ENCODE data around the gene ACAA1. TPM values are rescaled to one million over a fixed set of nuclear protein-coding genes. Genes with fewer than 3 reads are reported as not detected.
"Not testable (repeated sequence)": the region's sequence is repeated elsewhere in the genome, so short reads cannot be mapped to it uniquely, and the experiment has no call there.

Gene ACAA1
- total RNA-seq, 2 experiments from 2014 or later, result 55.5 to 57.7 TPM

DNA sequence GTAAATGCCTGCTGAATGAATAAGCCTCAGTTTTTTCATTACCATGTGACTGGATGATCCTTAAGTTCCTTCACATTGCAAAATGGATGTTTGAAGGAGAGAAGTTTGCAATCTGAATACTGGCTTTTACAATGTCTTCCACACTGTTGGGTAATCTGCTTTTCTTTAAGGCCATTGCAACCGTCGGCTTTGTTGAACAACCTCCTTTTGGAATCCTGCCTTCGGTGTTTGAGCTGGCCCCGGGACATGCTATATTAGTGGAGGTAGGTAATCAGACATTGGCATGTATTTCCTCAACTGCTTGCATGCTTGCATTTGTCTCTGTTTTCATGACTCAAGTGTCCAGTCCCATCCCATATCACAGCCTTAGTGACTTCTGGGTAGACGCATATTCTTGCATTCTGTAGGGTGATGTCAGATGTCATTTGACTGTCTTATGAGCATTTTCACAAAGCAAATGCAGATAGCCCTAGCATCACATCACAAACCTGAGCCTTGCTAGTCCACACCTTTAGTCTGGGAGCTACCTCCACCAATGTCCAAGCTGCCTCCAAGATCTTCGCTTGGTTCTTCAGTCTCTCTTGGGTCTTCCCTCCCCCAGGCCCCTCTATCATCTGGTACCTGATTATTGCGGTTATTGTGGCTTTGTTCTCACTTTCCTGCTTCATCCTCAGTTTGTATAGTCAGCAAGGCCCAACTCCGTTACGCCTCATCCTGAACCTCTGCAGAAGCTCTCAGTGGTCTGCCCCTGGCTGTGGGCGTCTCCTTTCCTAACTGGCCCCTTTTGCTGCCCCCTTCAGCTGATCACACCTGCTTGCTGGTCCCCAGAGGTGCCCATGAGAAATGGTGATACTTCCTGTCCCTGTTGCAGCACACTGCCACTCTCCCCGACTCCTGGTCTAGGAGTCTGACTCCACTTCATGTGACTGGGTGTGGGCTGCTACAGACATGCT lies 48.5 kb downstream of the ACAA1 start:
- H3K27ac Mint-ChIP-seq, result no peak overlapping the region
- ChIA-PET POLR2A (no interaction called here), CTCF (no interaction called here)

GRCh38 chr3:38087278-38087677 lies 49.6 kb downstream of the ACAA1 start:
- H3K9me3 Mint-ChIP-seq, result peaks cover 17% of the 10 kb centered on the region
- DNase-seq; POLR2A ChIA-PET; H3K27ac Mint-ChIP-seq; intact Hi-C loops (cut with micrococcal nuclease); CTCF ChIA-PET; H3K4me3 Mint-ChIP-seq; H3K27me3 Mint-ChIP-seq; H3K4me1 Mint-ChIP-seq (ENCODE audit: low read depth); H3K36me3 Mint-ChIP-seq: not testable (repeated sequence)

More for the DNA sequence above, 48.5 kb downstream of the ACAA1 start:
- H3K9me3 Mint-ChIP-seq, result peaks cover 10% of the 10 kb centered on the region
- H3K36me3 Mint-ChIP-seq, result peaks cover 4% of the 10 kb centered on the region
- intact Hi-C loops (cut with micrococcal nuclease), result no loop called here
- no peaks in the 10 kb centered on the region for H3K27me3 Mint-ChIP-seq
- no peaks in the 10 kb centered on the region for H3K4me1 Mint-ChIP-seq (ENCODE audit: low read depth)
- DNase-seq, result no peak
- no peak overlapping the region for H3K4me3 Mint-ChIP-seq

DNA sequence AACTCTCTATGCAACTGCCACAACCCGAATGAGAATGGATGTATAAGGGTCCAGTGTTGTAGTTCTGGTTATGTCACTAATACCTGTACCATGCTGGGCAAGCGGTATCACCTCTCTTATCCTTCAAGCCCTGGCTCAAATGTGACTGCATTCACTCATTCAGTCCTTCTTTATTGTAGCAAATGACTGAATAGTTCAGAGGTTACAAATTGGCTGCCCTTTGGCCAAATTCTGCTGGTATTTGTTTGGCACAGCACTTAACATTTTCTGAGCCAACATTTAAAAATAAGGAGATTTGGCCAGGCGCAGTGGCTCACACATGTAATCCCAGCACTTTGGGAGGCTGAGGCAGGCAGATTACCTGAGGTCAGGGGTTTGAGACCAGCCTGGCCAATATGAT lies 50.4 kb downstream of the ACAA1 start:
- DNase-seq, result no peak
- H3K4me3 Mint-ChIP-seq, result no peak overlapping the region
- no peaks in the 10 kb centered on the region for H3K4me1 Mint-ChIP-seq (ENCODE audit: low read depth)
- H3K9me3 Mint-ChIP-seq, result peaks cover 17% of the 10 kb centered on the region
- ChIA-PET POLR2A (interaction anchor here (0.7 kb wide), 1 partner anchor 335 kb away, joined by 3 read pairs; no protein-coding TSS in a partner anchor), CTCF (no interaction called here)
- peaks cover 4% of the 10 kb centered on the region for H3K36me3 Mint-ChIP-seq
- intact Hi-C loops (cut with micrococcal nuclease), result no loop called here
- H3K27ac Mint-ChIP-seq, result no peak overlapping the region
- no peaks in the 10 kb centered on the region for H3K27me3 Mint-ChIP-seq

GRCh38 chr3:38085943-38086324 lies 51.0 kb downstream of the ACAA1 start:
- CTCF ChIA-PET, result no interaction called here
- DNase-seq, result no peak
- Mint-ChIP-seq H3K27me3 (no peaks in the 10 kb centered on the region), H3K4me3 (no peak overlapping the region), H3K36me3 (peaks cover 4% of the 10 kb centered on the region), H3K27ac (no peak overlapping the region), H3K9me3 (peaks cover 17% of the 10 kb centered on the region), H3K4me1 (ENCODE audit: low read depth) (no peaks in the 10 kb centered on the region)
- POLR2A ChIA-PET, result no interaction called here
- intact Hi-C loops (cut with micrococcal nuclease), result no loop called here

GRCh38 chr3:38085311-38085942 lies 51.5 kb downstream of the ACAA1 start:
- no peak overlapping the region for H3K27ac Mint-ChIP-seq
- DNase-seq, result no peak
- no peaks in the 10 kb centered on the region for H3K27me3 Mint-ChIP-seq
- intact Hi-C loops (cut with micrococcal nuclease), result no loop called here
- no peaks in the 10 kb centered on the region for H3K4me1 Mint-ChIP-seq (ENCODE audit: low read depth)
- H3K9me3 Mint-ChIP-seq, result peaks cover 19% of the 10 kb centered on the region
- CTCF ChIA-PET, result no interaction called here
- POLR2A ChIA-PET, result no interaction called here
- no peak overlapping the region for H3K4me3 Mint-ChIP-seq
- H3K36me3 Mint-ChIP-seq, result peaks cover 6% of the 10 kb centered on the region

DNA sequence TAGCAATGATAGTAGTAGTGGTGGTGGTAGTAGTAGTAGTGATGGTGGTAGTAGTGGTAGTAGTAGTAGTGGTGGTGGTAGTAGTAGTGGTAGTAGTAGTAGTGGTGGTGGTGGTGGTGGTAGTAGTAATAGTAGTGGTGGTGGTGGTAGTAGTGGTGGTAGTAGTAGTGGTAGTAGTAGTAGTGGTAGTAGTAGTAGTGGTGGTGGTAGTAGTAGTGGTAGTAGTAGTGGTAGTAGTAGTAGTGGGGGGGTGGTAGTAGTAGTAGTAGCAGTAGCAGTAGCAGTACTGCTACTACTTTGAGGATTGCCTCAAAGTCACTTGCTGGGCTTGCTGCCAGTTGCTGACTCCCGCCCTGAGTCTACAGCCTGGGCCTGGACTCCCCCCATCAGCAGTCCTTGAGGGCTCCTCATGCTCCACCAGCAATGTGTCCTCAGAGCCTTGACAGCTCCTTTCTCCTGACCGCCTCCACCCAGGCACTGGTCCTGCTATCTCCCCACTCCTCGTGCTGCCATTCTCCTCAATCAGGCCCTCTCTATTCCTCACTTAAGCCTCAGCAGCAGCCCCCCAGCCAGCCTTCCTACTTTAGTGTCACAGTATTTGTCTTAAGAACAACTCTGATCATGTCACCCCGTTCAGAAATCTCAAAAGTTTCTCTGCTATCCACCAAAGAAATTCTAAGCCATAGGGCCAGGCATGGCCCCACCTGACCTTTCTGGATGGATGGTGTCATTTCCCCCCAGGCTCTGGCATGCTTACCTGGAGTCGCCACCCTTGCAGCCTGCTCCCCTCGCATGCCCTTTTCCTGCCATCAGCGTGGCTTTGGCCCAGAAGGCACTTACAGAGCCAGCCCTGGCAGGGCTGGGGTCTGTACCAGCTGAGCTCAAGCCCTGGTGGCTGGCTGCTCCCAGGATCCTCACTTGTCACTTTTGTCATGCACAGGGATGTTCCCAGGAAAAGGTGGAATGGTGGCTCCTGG lies 52.3 kb downstream of the ACAA1 start:
- Mint-ChIP-seq H3K27me3 (no peaks in the 10 kb centered on the region), H3K36me3 (peaks cover 6% of the 10 kb centered on the region), H3K27ac (peak overlapping the region; percentile 36), H3K4me3 (no peak overlapping the region), H3K4me1 (ENCODE audit: low read depth) (no peaks in the 10 kb centered on the region), H3K9me3 (peaks cover 19% of the 10 kb centered on the region)
- ChIA-PET POLR2A (no interaction called here), CTCF (no interaction called here)
- intact Hi-C loops (cut with micrococcal nuclease), result no loop called here
- peak; percentile 43 for DNase-seq

DNA sequence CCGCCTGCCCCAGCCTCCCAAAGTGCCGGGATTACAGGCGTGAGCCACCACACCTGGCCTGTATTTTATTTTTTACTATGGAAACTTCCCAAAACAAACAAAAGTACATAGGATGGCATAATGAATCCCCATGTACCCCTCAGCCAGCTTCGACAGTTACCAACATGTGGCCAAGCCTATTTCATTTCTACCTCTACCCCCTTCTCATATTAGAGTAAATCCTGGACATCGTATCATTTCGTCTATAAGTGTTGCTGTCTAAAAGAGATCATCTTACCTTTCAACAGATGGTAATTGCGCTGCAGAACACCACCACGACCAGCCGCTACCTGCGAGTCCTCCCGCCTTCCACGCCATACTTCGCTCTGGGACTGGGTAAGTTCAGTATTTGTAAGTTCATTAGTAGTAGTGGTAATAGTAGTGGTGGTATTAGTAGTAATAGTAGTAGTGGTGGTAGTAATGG lies 53.0 kb downstream of the ACAA1 start:
- POLR2A ChIA-PET, result no interaction called here
- no peak for DNase-seq
- Mint-ChIP-seq H3K9me3 (peaks cover 19% of the 10 kb centered on the region), H3K4me1 (ENCODE audit: low read depth) (no peaks in the 10 kb centered on the region), H3K4me3 (no peak overlapping the region), H3K27me3 (no peaks in the 10 kb centered on the region), H3K36me3 (peaks cover 6% of the 10 kb centered on the region), H3K27ac (peak overlapping the region; percentile 10)
- intact Hi-C loops (cut with micrococcal nuclease), result no loop called here
- CTCF ChIA-PET, result no interaction called here

DNA sequence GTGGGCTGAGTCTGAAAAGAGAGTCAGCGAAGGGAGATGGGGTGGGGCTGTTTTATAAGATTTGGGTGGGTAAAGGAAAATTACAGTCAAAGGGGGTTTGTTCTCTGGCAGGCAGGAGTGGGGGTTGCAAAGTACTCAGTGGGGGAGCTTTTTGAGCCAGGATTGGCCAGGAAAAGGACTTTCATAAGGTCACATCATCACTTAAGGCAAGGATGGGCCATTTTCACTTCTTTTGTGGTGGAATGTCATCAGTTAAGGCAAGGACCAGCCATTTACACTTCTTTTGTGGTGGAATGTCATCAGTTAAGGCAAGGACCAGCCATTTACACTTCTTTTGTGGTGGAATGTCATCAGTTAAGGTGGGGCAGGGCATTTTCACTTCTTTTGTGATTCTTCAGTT lies 53.7 kb downstream of the ACAA1 start:
- H3K27me3 Mint-ChIP-seq; H3K27ac Mint-ChIP-seq; intact Hi-C loops (cut with micrococcal nuclease); DNase-seq; POLR2A ChIA-PET; H3K36me3 Mint-ChIP-seq; CTCF ChIA-PET; H3K4me1 Mint-ChIP-seq (ENCODE audit: low read depth); H3K4me3 Mint-ChIP-seq: not testable (repeated sequence)
- peaks cover 19% of the 10 kb centered on the region for H3K9me3 Mint-ChIP-seq

DNA sequence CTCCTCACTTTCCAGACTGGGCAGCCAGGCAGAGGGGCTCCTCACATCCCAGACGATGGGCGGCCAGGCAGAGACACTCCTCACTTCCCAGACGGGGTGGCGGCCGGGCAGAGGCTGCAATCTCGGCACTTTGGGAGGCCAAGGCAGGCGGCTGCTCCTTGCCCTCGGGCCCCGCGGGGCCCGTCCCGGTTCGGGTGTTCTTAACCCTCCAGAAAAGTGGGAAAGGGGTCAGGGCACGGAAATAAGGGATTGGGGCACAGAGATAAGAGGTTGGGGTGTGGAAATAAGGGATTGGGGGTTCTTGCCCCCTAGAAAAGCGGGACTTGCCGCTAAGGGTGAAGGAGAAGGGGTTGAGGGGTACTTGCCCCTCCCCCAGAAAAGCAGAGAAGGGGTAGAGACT lies 54.6 kb downstream of the ACAA1 start:
- H3K27ac Mint-ChIP-seq; H3K36me3 Mint-ChIP-seq; DNase-seq; POLR2A ChIA-PET; intact Hi-C loops (cut with micrococcal nuclease); CTCF ChIA-PET; H3K4me3 Mint-ChIP-seq; H3K27me3 Mint-ChIP-seq; H3K4me1 Mint-ChIP-seq (ENCODE audit: low read depth): not testable (repeated sequence)
- H3K9me3 Mint-ChIP-seq, result peaks cover 19% of the 10 kb centered on the region

DNA sequence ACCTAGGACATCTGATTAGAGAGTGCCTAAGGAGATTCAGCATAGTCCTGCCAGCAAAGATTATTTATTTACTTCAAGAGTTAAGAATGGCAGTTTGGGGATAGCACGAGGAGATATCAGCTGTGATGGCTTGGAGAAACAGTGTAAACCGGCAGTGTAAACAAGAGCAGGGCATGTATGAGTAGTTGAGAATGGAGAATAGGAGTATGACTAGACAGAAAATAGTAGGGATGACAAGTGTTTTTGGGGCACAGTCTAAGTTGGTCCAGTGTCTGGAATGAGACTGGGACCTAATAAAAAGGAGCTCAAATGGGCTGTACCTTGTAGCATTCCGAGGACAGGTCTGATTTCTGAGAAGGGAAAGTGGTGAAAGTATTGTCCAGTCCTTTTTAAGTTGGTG lies 59.9 kb downstream of the ACAA1 start:
- H3K9me3 Mint-ChIP-seq; CTCF ChIA-PET; H3K4me1 Mint-ChIP-seq (ENCODE audit: low read depth); DNase-seq; H3K36me3 Mint-ChIP-seq; H3K27me3 Mint-ChIP-seq; POLR2A ChIA-PET; intact Hi-C loops (cut with micrococcal nuclease); H3K4me3 Mint-ChIP-seq; H3K27ac Mint-ChIP-seq: not testable (repeated sequence)
